Duodenal mucosa (tissue), 2 donors: Measurements from ENCODE around the gene PIK3R5.
"Not testable (repeated sequence)": the region's sequence is repeated elsewhere in the genome, so short reads cannot be mapped to it uniquely, and the experiment has no call there.

Experiments
- H3K27ac ChIP-seq: one replicate; pipeline ENCODE4 v1.7.0; 2013; ENCODE audit warnings: low read depth, low read length
- H3K27me3 ChIP-seq, 2 donors: one replicate each; pipeline ENCODE4 v1.7.0; 2013; ENCODE audit warnings: low read length in 2 of 2, control low read depth in 1 of 2; ENCODE audit not compliant: insufficient read depth in 2 of 2, control insufficient read depth in 1 of 2
- H3K36me3 ChIP-seq, 2 donors: one replicate each; pipeline ENCODE4 v1.7.0; 2013; ENCODE audit warnings: low read length in 2 of 2, control low read depth in 1 of 2; ENCODE audit not compliant: insufficient read depth in 2 of 2, control insufficient read depth in 1 of 2
- H3K4me1 ChIP-seq, 2 donors: one replicate each; pipeline ENCODE4 v1.7.0; 2013; ENCODE audit warnings: low read length in 2 of 2, control low read depth in 1 of 2; ENCODE audit not compliant: insufficient read depth in 2 of 2, control insufficient read depth in 1 of 2
- H3K4me3 ChIP-seq, 2 donors: one replicate each; pipeline ENCODE4 v1.7.0; 2013; ENCODE audit warnings: low read length in 2 of 2, low read depth in 1 of 2
- H3K9ac ChIP-seq, 2 donors: one replicate each; pipeline ENCODE4 v1.7.0; 2013; ENCODE audit warnings: low read length in 2 of 2, low read depth in 1 of 2
- H3K9me3 ChIP-seq, 2 donors: one replicate each; pipeline ENCODE4 v1.7.0; 2013; ENCODE audit warnings: low read length in 2 of 2, control low read depth in 1 of 2; ENCODE audit not compliant: control insufficient read depth in 1 of 2

PIK3R5 gene

GRCh38 chr17:9003355-9004131 is 38.0 kb upstream of the PIK3R5 start:
- no peak overlapping the region for H3K9ac ChIP-seq
- no peaks in the 10 kb centered on the region for H3K36me3 ChIP-seq
- H3K27me3 ChIP-seq = peaks cover 30 to 35% of the 10 kb centered on the region in 2 donors
- H3K4me1 ChIP-seq = peaks cover 13 to 15% of the 10 kb centered on the region in 2 donors
- no peak overlapping the region for H3K27ac ChIP-seq
- H3K9me3 ChIP-seq = no peaks in the 10 kb centered on the region
- peak overlapping the region; percentile 29 to 51 for H3K4me3 ChIP-seq

- Histone ChIP-seq H3K36me3 (no peaks in the 10 kb centered on the region), H3K27me3 (peaks cover 30 to 35% of the 10 kb centered on the region in 2 donors), H3K4me1 (peaks cover 13 to 15% of the 10 kb centered on the region in 2 donors), H3K4me3 (peak overlapping the region; percentile 29 to 54), H3K9me3 (no peaks in the 10 kb centered on the region), H3K9ac (no peak overlapping the region), H3K27ac (no peak overlapping the region)
Observed at GRCh38 chr17:9002606-9003354, 37.3 kb upstream of the PIK3R5 start.

- Histone ChIP-seq H3K27ac (no peak overlapping the region), H3K27me3 (peaks cover 30 to 31% of the 10 kb centered on the region in 2 donors), H3K4me1 (peaks cover 13 to 15% of the 10 kb centered on the region in 2 donors), H3K9ac (no peak overlapping the region), H3K4me3 (peak overlapping the region in 1 of 2 donors; percentile 54), H3K9me3 (no peaks in the 10 kb centered on the region), H3K36me3 (no peaks in the 10 kb centered on the region)
Observed at GRCh38 chr17:9002227-9002605, 36.7 kb upstream of the PIK3R5 start.

- H3K4me3 ChIP-seq = no peak overlapping the region
- no peaks in the 10 kb centered on the region for H3K9me3 ChIP-seq
- H3K27ac ChIP-seq = no peak overlapping the region
- H3K36me3 ChIP-seq = no peaks in the 10 kb centered on the region
- H3K4me1 ChIP-seq = peaks cover 13 to 15% of the 10 kb centered on the region in 2 donors
- H3K27me3 ChIP-seq = peaks cover 30% of the 10 kb centered on the region in 2 donors
- no peak overlapping the region for H3K9ac ChIP-seq
Observed at GRCh38 chr17:9001559-9001958, 36.1 kb upstream of the PIK3R5 start.

GRCh38 chr17:8997994-8998628 is 32.6 kb upstream of the PIK3R5 start:
- Histone ChIP-seq H3K4me3 (no peak overlapping the region), H3K4me1 (peaks cover 5 to 13% of the 10 kb centered on the region in 2 donors), H3K27ac (no peak overlapping the region), H3K27me3 (peaks cover 6 to 8% of the 10 kb centered on the region in 2 donors), H3K9me3 (no peaks in the 10 kb centered on the region), H3K36me3 (no peaks in the 10 kb centered on the region), H3K9ac (no peak overlapping the region)

GRCh38 chr17:8995711-8996110 is 30.2 kb upstream of the PIK3R5 start:
- Histone ChIP-seq H3K27me3 (no peaks in the 10 kb centered on the region), H3K9ac (no peak overlapping the region), H3K27ac (no peak overlapping the region), H3K9me3 (no peaks in the 10 kb centered on the region), H3K4me1 (no peaks in the 10 kb centered on the region), H3K4me3 (no peak overlapping the region), H3K36me3 (no peaks in the 10 kb centered on the region)

- Histone ChIP-seq H3K4me3 (no peak overlapping the region), H3K36me3 (no peaks in the 10 kb centered on the region), H3K9ac (no peak overlapping the region), H3K4me1 (no peaks in the 10 kb centered on the region), H3K9me3 (no peaks in the 10 kb centered on the region), H3K27me3 (no peaks in the 10 kb centered on the region), H3K27ac (no peak overlapping the region)
Observed at GRCh38 chr17:8994319-8994718, 28.8 kb upstream of the PIK3R5 start.

GRCh38 chr17:8991514-8992285 is 26.2 kb upstream of the PIK3R5 start:
- Histone ChIP-seq H3K9ac (no peak overlapping the region), H3K4me1 (no peaks in the 10 kb centered on the region), H3K4me3 (no peak overlapping the region), H3K27ac (no peak overlapping the region), H3K9me3 (no peaks in the 10 kb centered on the region), H3K36me3 (no peaks in the 10 kb centered on the region), H3K27me3 (no peaks in the 10 kb centered on the region)

- H3K4me3 ChIP-seq, H3K9ac ChIP-seq, H3K9me3 ChIP-seq, H3K27me3 ChIP-seq, H3K36me3 ChIP-seq, H3K27ac ChIP-seq, H3K4me1 ChIP-seq: not testable (repeated sequence)
Observed at GRCh38 chr17:8988263-8988935, 22.9 kb upstream of the PIK3R5 start.
